ENCODE data around the gene KCNAB1.

Gene KCNAB1

DNA sequence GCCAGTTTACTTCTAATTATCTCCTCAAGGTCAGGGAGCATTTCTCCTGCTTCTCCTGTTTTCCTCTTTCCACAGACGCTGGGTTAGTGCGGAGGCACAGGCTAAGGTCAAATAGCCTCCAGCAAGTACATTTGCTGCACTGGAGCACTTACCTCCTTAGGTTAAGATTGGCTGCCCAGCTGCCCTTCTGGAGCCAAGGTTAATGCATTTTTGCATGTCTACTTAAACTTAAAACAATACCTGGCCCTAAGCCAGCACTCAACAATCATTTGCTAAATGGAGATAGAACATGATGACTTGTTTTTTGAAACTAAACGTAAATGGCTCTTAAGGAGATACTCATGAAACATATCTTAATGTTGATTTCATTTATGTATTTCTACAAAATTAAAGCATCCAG lies 351.1 kb downstream of the KCNAB1 start:
- no peak for DNase-seq (ENCODE audit: low read depth, low spot score)
- no peak overlapping the region for H3K9ac ChIP-seq (ENCODE audit: insufficient read length, low read depth)
- H3K9me3 ChIP-seq (ENCODE audit: insufficient read depth, low read length): no peaks in the 10 kb centered on the region
- no peak for TF ChIP-seq ZNF274 (IDR thresholded peaks at IDR 0.05; ENCODE audit: low read depth, low read length)
- no peak for TF ChIP-seq SUZ12 (IDR thresholded peaks at IDR 0.05; ENCODE audit: extremely low read depth, insufficient read depth, insufficient read length)
- H3K4me3 ChIP-seq (ENCODE audit: insufficient read length, low read depth): no peak overlapping the region
- no peaks in the 10 kb centered on the region for H3K36me3 ChIP-seq (ENCODE audit: insufficient read depth, insufficient read length, low read length)
- no peaks in the 10 kb centered on the region for H3K27me3 ChIP-seq (ENCODE audit: insufficient read depth, insufficient read length)
- no peaks in the 10 kb centered on the region for H3K4me1 ChIP-seq (ENCODE audit: insufficient read depth, insufficient read length)

DNA sequence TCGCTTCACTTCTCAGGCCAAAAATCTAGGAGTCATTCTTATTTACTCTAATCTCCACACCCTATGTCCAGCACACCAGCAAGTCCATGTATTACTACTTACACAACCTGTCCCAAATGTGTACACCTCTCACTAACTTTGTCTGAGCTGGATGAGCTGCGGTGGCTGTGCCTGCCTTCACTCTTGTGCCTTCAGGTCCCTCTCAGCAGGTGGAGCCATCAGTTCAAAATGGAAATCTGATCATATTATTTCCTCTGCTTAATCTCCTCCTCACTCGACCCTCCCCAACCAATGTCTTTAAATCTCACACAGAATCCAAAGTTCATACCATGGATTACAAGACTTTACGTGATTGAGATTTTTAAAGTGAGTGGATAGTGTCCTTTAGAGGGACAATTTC lies 351.8 kb downstream of the KCNAB1 start:
- Histone ChIP-seq H3K27me3 (ENCODE audit: insufficient read depth, insufficient read length) (no peaks in the 10 kb centered on the region), H3K4me1 (ENCODE audit: insufficient read depth, insufficient read length) (no peaks in the 10 kb centered on the region), H3K36me3 (ENCODE audit: insufficient read depth, insufficient read length, low read length) (no peaks in the 10 kb centered on the region), H3K9me3 (ENCODE audit: insufficient read depth, low read length) (no peaks in the 10 kb centered on the region), H3K4me3 (ENCODE audit: insufficient read length, low read depth) (no peak overlapping the region), H3K9ac (ENCODE audit: insufficient read length, low read depth) (no peak overlapping the region)
- no peak for DNase-seq (ENCODE audit: low read depth, low spot score)
- no peak for TF ChIP-seq YY1 (IDR thresholded peaks at IDR 0.05; ENCODE audit: insufficient read depth, insufficient read length)
- TF ChIP-seq ZNF274 (IDR thresholded peaks at IDR 0.05; ENCODE audit: low read depth, low read length): no peak
- no peak for TF ChIP-seq SUZ12 (IDR thresholded peaks at IDR 0.05; ENCODE audit: extremely low read depth, insufficient read depth, insufficient read length)

GRCh38 chr3:156472684-156473083 lies 352.3 kb downstream of the KCNAB1 start:
- TF ChIP-seq ZNF274 (IDR thresholded peaks at IDR 0.05; ENCODE audit: low read depth, low read length) (no peak), YY1 (IDR thresholded peaks at IDR 0.05; ENCODE audit: insufficient read depth, insufficient read length) (no peak), SUZ12 (IDR thresholded peaks at IDR 0.05; ENCODE audit: extremely low read depth, insufficient read depth, insufficient read length) (no peak)
- H3K4me3 ChIP-seq (ENCODE audit: insufficient read length, low read depth): no peak overlapping the region
- no peaks in the 10 kb centered on the region for H3K27me3 ChIP-seq (ENCODE audit: insufficient read depth, insufficient read length)
- no peaks in the 10 kb centered on the region for H3K4me1 ChIP-seq (ENCODE audit: insufficient read depth, insufficient read length)
- no peaks in the 10 kb centered on the region for H3K9me3 ChIP-seq (ENCODE audit: insufficient read depth, low read length)
- H3K9ac ChIP-seq (ENCODE audit: insufficient read length, low read depth): no peak overlapping the region
- no peaks in the 10 kb centered on the region for H3K36me3 ChIP-seq (ENCODE audit: insufficient read depth, insufficient read length, low read length)
- DNase-seq (ENCODE audit: low read depth, low spot score): no peak

DNA sequence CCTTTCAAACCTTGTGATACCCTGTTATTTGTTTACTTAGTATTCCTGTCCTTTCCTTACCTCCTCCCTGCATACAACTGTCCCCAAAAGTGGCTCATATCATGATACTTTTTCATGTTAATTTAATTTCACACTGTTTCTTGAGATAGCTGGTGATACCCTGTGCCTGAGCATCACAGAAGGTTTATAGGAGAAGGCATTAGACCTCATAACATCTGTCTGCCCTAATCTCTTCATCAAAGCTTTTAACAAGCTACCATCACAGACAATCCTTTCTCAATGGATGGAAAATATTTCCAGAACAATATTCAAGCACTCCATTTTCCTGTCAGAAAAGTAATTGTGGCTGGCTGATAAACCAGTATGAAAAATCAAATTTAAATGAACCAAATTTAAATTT lies 353.0 kb downstream of the KCNAB1 start:
- no peaks in the 10 kb centered on the region for H3K36me3 ChIP-seq (ENCODE audit: insufficient read depth, insufficient read length, low read length)
- no peak for DNase-seq (ENCODE audit: low read depth, low spot score)
- no peak overlapping the region for H3K9ac ChIP-seq (ENCODE audit: insufficient read length, low read depth)
- no peaks in the 10 kb centered on the region for H3K9me3 ChIP-seq (ENCODE audit: insufficient read depth, low read length)
- H3K4me3 ChIP-seq (ENCODE audit: insufficient read length, low read depth): no peak overlapping the region
- H3K4me1 ChIP-seq (ENCODE audit: insufficient read depth, insufficient read length): no peaks in the 10 kb centered on the region
- H3K27me3 ChIP-seq (ENCODE audit: insufficient read depth, insufficient read length): no peaks in the 10 kb centered on the region
- TF ChIP-seq ZNF274 (IDR thresholded peaks at IDR 0.05; ENCODE audit: low read depth, low read length) (no peak), YY1 (IDR thresholded peaks at IDR 0.05; ENCODE audit: insufficient read depth, insufficient read length) (no peak), SUZ12 (IDR thresholded peaks at IDR 0.05; ENCODE audit: extremely low read depth, insufficient read depth, insufficient read length) (no peak)

GRCh38 chr3:156474560-156475389 lies 354.4 kb downstream of the KCNAB1 start:
- no peak overlapping the region for H3K4me3 ChIP-seq (ENCODE audit: insufficient read length, low read depth)
- TF ChIP-seq ZNF274 (IDR thresholded peaks at IDR 0.05; ENCODE audit: low read depth, low read length) (no peak), SUZ12 (IDR thresholded peaks at IDR 0.05; ENCODE audit: extremely low read depth, insufficient read depth, insufficient read length) (no peak), YY1 (IDR thresholded peaks at IDR 0.05; ENCODE audit: insufficient read depth, insufficient read length) (no peak)
- no peak for DNase-seq (ENCODE audit: low read depth, low spot score)

DNA sequence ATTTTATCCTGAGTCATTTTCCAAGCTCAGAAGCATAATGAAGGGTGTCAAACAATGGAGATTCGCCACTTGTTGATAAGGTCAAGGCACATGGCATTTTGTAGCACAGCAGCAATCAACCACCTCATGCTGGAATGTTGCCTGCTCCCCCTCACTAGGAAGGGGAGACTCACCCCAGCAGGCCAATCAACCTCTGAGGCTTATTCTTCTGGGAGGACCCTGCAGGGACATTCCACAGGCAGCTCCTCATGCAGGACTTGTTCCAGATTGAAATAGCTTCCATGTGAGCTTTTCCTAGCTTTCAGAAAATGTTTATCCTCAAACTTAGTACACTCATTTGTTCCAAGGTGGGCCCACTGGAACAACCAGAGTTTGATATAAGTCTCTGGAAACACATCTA lies 356.9 kb downstream of the KCNAB1 start:
- no peak overlapping the region for H3K4me3 ChIP-seq (ENCODE audit: insufficient read length, low read depth)
- no peak overlapping the region for H3K9ac ChIP-seq (ENCODE audit: insufficient read length, low read depth)
- no peaks in the 10 kb centered on the region for H3K4me1 ChIP-seq (ENCODE audit: insufficient read depth, insufficient read length)
- no peak for TF ChIP-seq ZNF274 (IDR thresholded peaks at IDR 0.05; ENCODE audit: low read depth, low read length)
- no peak for TF ChIP-seq YY1 (IDR thresholded peaks at IDR 0.05; ENCODE audit: insufficient read depth, insufficient read length)
- TF ChIP-seq SUZ12 (IDR thresholded peaks at IDR 0.05; ENCODE audit: extremely low read depth, insufficient read depth, insufficient read length): no peak
- no peaks in the 10 kb centered on the region for H3K36me3 ChIP-seq (ENCODE audit: insufficient read depth, insufficient read length, low read length)
- no peaks in the 10 kb centered on the region for H3K27me3 ChIP-seq (ENCODE audit: insufficient read depth, insufficient read length)
- no peaks in the 10 kb centered on the region for H3K9me3 ChIP-seq (ENCODE audit: insufficient read depth, low read length)
- DNase-seq (ENCODE audit: low read depth, low spot score): no peak

More at GRCh38 chr3:156474560-156475389, 354.4 kb downstream of the KCNAB1 start:
- no peaks in the 10 kb centered on the region for H3K9me3 ChIP-seq (ENCODE audit: insufficient read depth, low read length)
- no peaks in the 10 kb centered on the region for H3K27me3 ChIP-seq (ENCODE audit: insufficient read depth, insufficient read length)
- H3K4me1 ChIP-seq (ENCODE audit: insufficient read depth, insufficient read length): no peaks in the 10 kb centered on the region
- H3K36me3 ChIP-seq (ENCODE audit: insufficient read depth, insufficient read length, low read length): no peaks in the 10 kb centered on the region
- H3K9ac ChIP-seq (ENCODE audit: insufficient read length, low read depth): no peak overlapping the region

DNA sequence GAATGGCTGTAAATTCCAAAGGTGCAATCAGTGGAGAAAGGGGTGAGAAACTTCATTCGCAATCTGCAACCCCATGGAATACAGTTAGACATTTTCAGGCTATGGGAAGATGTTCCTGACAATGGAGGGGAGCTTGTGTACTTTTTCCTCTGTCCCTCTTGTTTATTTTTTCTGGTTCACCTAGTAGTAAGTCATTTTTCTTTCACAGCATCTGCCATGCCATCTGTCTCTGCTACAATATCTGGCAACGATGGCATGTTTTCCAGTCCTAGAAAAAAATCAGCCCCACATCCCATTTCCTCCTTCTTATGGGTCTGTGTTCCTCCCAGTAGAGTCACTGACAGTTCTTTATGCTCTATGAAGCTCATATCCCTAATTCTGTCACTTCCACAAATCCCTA lies 358.5 kb downstream of the KCNAB1 start:
- Histone ChIP-seq H3K4me3 (ENCODE audit: insufficient read length, low read depth) (no peak overlapping the region), H3K36me3 (ENCODE audit: insufficient read depth, insufficient read length, low read length) (no peaks in the 10 kb centered on the region), H3K27me3 (ENCODE audit: insufficient read depth, insufficient read length) (no peaks in the 10 kb centered on the region), H3K4me1 (ENCODE audit: insufficient read depth, insufficient read length) (no peaks in the 10 kb centered on the region), H3K9ac (ENCODE audit: insufficient read length, low read depth) (no peak overlapping the region), H3K9me3 (ENCODE audit: insufficient read depth, low read length) (no peaks in the 10 kb centered on the region)
- DNase-seq (ENCODE audit: low read depth, low spot score): no peak
- TF ChIP-seq SUZ12 (IDR thresholded peaks at IDR 0.05; ENCODE audit: extremely low read depth, insufficient read depth, insufficient read length) (no peak), YY1 (IDR thresholded peaks at IDR 0.05; ENCODE audit: insufficient read depth, insufficient read length) (no peak), ZNF274 (IDR thresholded peaks at IDR 0.05; ENCODE audit: low read depth, low read length) (no peak)

All from NT2/D1 (cell line).